ENCODE results near the gene RRP36.

GRCh38 chr6:43020052-43020705 lies 1.2 kb upstream of the RRP36 start:
- no peak for TF ChIP-seq MXI1 (IDR thresholded peaks at IDR 0.05; ENCODE audit: low read depth, low read length)
- no peak for TF ChIP-seq EGR1 (conservative IDR thresholded peaks at IDR 0.05)
- no peak for TF ChIP-seq MAFK (IDR thresholded peaks at IDR 0.05; ENCODE audit: low read length)
- TF ChIP-seq ZNF174 (CRISPR knock-in tag; IDR thresholded peaks at IDR 0.05) = no peak
- TF ChIP-seq CTCF (IDR thresholded peaks at IDR 0.05 in 2 of 3, conservative IDR thresholded peaks at IDR 0.05 in 1 of 3; ENCODE audit: insufficient read depth in 2 of 3, low read depth in 1 of 3, low read length in 3 of 3) = no peak
- TF ChIP-seq HDAC3 (IDR thresholded peaks at IDR 0.05; ENCODE audit: borderline replicate concordance, partially characterized antibody) = no peak
- TF ChIP-seq BHLHE40 (IDR thresholded peaks at IDR 0.05; ENCODE audit: low read length) = no peak
- no peak for TF ChIP-seq SPI1 (IDR thresholded peaks at IDR 0.05; ENCODE audit: borderline replicate concordance, low read depth, low read length)

All from K562 (cell line).